HG02852 (cell line): ENCODE measurements around the gene RHOC.

Experiments
- ATAC-seq: cut with Tn5 transposase; IDR thresholded peaks from one replicate; pipeline ENCODE4 v1.9.1; 2021; ENCODE audit warnings: mild to moderate bottlenecking, moderate library complexity; ENCODE audit not compliant: unreplicated experiment

The RHOC gene

GRCh38 chr1:112686835-112687234 is 20.1 kb downstream of the RHOC start:
- no peak for ATAC-seq

- ATAC-seq = no peak
These were observed 20.5 kb downstream of the RHOC start for GRCh38 chr1:112686417-112686816.

DNA sequence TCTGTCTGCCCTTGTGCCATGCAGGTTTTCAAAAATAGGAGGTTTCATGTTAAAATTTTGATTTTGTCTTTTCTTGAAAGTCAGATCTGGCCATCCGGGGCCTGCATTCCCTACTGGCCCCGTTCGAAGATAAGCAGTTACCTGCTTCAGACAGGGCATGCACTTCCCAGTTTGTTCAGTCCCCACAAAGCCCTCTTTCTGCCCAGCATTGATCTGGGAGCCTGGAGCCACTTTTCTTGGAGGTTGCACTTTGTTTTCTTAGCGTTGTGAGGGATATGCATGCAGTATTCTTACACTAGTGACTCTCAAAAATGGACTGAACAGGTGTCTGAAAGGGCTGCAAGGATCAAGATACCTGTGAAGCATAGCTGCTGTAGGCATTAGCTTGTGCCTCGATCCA is 21.0 kb downstream of the RHOC start:
- no peak for ATAC-seq

GRCh38 chr1:112678605-112679004 is 28.3 kb downstream of the RHOC start:
- no peak for ATAC-seq

DNA sequence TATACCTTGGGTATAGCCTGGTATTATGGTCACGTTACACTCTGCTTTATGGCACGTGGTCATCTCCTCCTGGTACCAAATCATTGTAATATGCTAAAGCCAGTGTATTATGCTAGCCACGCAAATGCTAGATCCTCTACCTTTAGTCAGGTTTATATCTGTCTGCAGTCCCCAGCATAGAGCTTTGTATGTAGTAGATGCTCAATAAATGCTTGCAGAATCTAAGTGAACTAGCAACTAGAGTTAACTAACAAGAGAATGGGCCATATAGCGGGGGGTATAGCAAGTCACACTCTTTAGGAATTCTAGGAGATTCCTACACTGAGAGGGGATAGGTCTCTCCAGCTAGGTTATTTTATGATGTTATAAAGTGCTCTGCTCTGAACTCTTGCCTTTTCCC is 29.4 kb downstream of the RHOC start:
- ATAC-seq = no peak

GRCh38 chr1:112676543-112676942 is 30.4 kb downstream of the RHOC start:
- no peak for ATAC-seq

DNA sequence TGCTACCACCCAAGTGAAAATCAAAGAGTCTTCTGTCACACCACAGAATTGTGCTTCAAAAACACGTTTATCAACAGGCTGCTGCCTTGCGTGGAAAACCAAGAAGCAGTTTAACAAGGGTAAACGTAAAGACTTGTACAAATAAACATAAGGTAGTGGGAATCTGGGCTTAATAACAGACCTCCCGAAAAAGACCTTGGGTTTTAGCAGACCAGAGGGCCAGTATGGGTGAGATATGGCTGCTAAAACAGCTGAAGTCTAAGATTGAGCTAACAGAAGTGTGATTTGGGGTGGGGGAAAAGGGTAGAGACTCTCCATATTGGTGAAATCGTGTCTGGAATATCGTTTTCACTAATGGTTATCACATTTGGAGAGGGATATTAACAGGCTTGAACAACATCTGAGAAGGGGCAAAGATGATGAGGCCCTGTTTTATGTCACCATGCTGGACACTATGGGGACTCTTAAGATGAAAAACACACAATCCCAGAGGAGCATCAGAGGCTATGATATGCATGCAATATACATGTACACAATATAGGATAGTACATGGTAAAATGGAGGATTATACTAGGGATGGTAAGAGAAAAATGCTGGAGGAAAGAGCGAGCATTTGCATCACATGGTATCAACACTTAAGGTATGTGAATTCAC is 31.1 kb downstream of the RHOC start:
- no peak for ATAC-seq

- peak; percentile 52 for ATAC-seq
These were observed 31.8 kb downstream of the RHOC start for GRCh38 chr1:112674986-112675727.

DNA sequence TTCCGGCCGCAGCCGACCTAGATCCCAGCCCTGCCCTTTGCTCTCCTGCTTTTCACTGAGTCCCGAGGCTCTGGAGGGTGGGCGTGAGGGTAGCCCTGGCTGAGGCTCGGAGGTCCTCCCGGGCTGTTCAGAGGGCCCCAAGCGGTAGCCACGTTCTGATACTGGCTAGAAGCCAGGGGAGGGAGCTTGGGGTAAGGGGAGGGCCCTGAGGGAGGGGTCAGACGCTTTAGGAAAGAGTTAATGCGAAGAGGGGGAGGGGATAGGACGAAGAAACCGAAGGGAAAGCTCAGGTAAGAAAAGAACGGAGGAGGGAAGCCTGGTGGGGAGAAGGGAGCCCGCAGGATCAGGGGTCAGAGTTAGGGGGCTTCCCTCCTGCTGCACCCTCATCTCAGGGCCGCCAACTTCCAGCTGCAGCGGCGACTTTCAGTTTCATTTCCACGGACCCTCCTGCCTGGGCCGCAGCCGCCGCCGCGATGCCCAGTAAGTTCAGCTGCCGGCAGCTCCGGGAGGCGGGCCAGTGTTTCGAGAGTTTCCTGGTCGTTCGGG is 32.4 kb downstream of the RHOC start, which contains the start of gene MOV10:
MOV10 (plus strand) TSS at position 220 of the 546 bp plus-strand sequence; CDS start at position 474, 254 bp downstream.
- peak; percentile 62 for ATAC-seq

DNA sequence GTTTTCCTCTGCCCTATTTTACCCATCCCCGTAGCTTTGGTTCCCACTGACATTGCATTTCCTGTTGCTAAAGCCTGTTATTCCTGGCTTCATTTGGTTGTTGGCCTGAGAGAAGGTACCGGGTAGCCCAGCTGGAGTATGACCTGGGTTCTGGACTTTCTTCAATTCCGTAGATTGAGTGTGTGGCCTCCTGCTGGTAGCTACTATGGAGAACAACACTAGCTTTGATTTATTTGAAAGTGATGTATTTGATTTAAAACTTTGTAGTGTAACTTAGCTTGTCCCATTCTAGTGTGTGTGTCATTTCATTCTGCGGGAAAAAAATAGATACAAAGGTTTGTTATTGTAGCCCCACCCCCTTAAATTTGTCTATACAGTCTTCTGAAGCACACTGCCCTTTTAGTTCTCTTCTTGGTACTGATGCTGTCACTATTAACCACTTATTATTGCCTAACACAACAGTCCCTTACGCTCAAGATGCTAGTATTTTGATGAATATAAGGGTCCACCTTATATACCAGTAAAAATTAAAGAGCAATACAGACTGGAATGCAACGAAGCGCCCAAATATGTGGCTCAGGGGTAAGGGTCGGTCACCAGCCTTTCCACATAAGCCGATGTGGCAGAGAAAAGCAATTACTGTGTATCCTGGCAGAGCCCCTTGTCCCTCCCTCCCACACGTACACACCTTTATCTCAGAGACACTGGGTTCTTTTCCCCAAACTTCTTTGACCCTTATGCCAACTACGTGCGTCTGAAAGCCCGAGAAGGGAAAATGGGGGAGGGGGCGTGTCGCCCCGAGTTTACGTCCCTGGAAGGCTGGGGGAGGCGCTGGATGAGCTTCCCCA is 33.1 kb downstream of the RHOC start:
- peak; percentile 1 for ATAC-seq

DNA sequence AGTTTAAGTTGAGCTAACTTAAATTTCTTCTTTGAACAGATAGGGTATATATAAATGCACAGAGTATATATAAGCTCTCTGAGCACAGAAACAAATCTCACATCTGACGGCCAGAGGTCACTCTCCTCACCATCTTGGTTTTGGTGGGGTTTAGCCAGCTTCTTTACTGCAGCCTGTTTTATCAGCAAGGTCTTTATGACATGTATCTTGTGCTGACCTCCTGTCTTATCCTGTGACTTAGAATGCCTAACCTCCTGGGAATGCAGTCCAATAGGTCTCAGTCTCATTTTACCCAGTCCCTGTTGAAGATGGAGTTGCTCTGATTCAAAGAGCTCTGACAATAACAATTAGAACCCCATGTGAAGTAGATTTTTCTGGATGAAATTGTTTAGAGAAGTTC is 34.1 kb downstream of the RHOC start:
- no peak for ATAC-seq

- ATAC-seq = no peak
These were observed 34.9 kb downstream of the RHOC start for GRCh38 chr1:112672009-112672408.

DNA sequence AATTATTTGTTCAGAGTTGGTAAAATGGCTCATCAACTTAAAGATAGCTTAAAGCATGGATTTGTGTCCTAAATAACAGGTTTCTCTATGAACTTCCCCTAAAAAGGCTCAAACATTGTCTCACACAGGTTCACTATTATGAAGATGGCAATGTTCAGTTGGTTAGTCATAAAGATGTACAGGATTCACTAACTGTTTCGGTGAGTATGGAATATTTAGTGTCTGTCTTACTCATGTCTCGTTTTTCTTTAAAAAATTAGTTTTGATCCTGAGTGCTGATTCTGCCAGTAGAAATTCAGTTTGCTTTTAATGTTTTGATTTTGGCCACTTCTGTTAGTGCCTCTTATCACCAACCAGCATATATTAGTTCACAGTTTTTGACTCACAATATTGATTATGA is 40.0 kb downstream of the RHOC start:
- ATAC-seq = no peak

DNA sequence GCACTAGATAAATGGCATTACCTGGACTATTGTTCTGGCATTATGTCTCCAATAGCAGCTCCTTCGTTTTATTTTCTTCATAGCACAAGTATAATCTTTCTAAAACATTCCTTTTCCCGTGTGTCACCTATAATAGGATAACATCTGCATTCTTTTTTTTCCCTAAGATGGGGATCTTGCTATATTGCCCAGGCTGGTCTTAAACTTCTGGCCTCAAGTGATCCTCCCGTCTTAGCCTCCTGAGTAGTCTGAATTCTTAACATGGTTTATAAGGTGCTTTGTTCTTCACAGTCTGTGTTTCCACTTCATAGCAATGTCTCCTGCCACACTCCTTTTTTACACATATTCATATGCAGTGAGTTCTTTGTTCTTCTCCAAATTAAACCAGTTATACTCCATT is 41.1 kb downstream of the RHOC start:
- no peak for ATAC-seq

DNA sequence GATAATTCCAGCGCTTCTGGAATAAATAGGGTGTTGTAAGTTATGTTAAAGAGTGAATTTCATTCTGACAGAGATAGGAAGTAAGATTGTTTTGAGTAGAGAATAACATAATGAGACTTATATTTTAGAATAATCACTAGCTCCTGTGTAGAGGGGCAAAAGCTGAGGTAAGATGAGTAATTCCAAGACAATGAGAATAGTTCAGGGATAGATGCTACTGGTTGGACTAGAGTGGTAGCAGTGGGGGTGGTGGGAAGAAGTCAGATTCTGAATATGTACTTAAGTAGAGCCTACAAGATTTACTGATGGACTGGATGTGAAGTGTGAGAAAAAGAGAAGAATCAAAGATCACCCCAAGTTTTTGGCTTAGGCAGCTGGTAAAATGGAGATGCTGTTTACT is 55.7 kb downstream of the RHOC start:
- ATAC-seq = no peak
